ENCODE data around the gene SCAF4.
"Not testable (repeated sequence)": the region's sequence is repeated elsewhere in the genome, so short reads cannot be mapped to it uniquely, and the experiment has no call there.

The SCAF4 gene

DNA sequence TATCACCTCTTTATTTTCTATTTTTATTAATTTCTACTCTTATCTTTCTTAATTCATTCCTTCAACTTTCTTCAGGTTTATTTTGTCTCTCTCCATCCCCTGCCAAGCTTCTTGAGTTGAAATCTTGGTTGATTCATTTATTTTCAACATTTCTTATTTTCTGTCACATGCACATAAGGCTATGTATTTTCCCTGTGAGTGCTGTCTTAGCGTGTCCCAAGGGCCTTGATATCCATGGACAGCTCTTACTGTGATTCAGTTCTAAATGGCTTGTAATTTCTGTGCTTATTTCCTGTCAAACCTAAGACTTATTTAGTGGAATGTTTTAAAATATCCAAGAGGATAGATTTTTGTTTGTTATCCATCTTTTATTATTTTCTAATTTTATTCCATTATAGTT is 36.8 kb upstream of the SCAF4 start:
- DNase-seq (ENCODE audit: extremely low read depth, low read depth) = no peak
- TF ChIP-seq, protein P1, sequence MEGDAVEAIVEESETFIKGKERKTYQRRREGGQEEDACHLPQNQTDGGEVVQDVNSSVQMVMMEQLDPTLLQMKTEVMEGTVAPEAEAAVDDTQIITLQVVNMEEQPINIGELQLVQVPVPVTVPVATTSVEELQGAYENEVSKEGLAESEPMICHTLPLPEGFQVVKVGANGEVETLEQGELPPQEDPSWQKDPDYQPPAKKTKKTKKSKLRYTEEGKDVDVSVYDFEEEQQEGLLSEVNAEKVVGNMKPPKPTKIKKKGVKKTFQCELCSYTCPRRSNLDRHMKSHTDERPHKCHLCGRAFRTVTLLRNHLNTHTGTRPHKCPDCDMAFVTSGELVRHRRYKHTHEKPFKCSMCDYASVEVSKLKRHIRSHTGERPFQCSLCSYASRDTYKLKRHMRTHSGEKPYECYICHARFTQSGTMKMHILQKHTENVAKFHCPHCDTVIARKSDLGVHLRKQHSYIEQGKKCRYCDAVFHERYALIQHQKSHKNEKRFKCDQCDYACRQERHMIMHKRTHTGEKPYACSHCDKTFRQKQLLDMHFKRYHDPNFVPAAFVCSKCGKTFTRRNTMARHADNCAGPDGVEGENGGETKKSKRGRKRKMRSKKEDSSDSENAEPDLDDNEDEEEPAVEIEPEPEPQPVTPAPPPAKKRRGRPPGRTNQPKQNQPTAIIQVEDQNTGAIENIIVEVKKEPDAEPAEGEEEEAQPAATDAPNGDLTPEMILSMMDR (IDR thresholded peaks at IDR 0.05; ENCODE audit: low read depth, low read length) = no peak

DNA sequence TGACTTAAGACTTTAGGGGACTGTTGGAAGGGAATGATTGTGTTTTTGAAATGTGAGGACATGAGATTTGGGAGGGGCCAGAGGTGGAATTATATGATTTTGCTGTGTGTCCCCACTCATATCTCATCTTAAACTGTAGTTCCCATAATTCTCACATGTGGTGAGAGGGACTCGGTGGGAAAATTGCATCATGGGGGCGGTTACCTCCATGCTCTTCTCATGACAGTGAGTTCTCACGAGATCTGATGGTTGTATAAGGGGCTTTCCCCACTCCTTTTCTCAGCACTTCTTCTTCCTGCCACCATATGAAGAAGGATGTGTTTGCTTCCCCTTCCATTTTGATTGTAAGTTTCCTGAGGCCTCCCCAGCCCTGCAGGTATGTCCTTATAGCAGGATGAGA is 35.0 kb upstream of the SCAF4 start:
- TF ChIP-seq, protein P1 (IDR thresholded peaks at IDR 0.05; ENCODE audit: low read depth, low read length) = no peak
- DNase-seq (ENCODE audit: extremely low read depth, low read depth) = no peak

DNA sequence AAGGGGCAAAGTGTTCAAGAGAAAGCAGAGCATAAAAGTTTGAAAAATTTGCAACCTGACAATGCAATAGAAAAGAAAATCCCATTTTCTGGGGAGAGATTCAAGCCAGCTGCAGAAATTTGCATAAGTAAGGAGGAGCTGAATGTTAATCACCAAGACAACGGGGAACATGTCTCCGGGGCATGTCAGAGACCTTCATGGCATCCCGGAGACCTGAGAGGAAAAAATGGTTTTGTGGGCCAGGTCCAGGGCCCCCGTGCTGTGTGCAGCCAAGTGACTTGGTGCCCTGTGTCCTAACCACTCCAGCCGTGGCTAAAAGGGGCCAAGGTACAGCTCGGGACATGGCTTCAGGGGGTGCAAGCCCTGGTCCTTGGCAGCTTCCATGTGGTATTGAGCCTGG is 33.9 kb upstream of the SCAF4 start:
- not testable (repeated sequence) for DNase-seq (ENCODE audit: extremely low read depth, low read depth)

GRCh38 chr21:31760931-31761330 is 29.0 kb upstream of the SCAF4 start:
- no peak for DNase-seq (ENCODE audit: extremely low read depth, low read depth)
- TF ChIP-seq, protein P1 (IDR thresholded peaks at IDR 0.05; ENCODE audit: low read depth, low read length) = no peak

- TF ChIP-seq, protein P1 (IDR thresholded peaks at IDR 0.05; ENCODE audit: low read depth, low read length) = no peak
Measured at GRCh38 chr21:31756787-31757186, 24.9 kb upstream of the SCAF4 start.

GRCh38 chr21:31755027-31755426 is 23.1 kb upstream of the SCAF4 start:
- no peak for DNase-seq (ENCODE audit: extremely low read depth, low read depth)
- TF ChIP-seq, protein P1 (IDR thresholded peaks at IDR 0.05; ENCODE audit: low read depth, low read length) = no peak

More at GRCh38 chr21:31756787-31757186, 24.9 kb upstream of the SCAF4 start:
- DNase-seq (ENCODE audit: extremely low read depth, low read depth) = no peak

- DNase-seq (ENCODE audit: extremely low read depth, low read depth) = no peak
- TF ChIP-seq, protein P1 (IDR thresholded peaks at IDR 0.05; ENCODE audit: low read depth, low read length) = no peak
Measured at GRCh38 chr21:31754708-31754960, 22.7 kb upstream of the SCAF4 start.

- no peak for DNase-seq (ENCODE audit: extremely low read depth, low read depth)
Measured at GRCh38 chr21:31753949-31754707, 22.2 kb upstream of the SCAF4 start.

More at GRCh38 chr21:31753949-31754707, 22.2 kb upstream of the SCAF4 start:
- TF ChIP-seq, protein P1 (IDR thresholded peaks at IDR 0.05; ENCODE audit: low read depth, low read length) = no peak
